GM21360 (cell line): Measurements from ENCODE around the gene IRAK1.

ENCODE experiments used
- ATAC-seq: cut with Tn5 transposase; IDR thresholded peaks from one replicate; pipeline ENCODE4 v1.9.1; 2021; ENCODE audit warnings: mild to moderate bottlenecking, moderate library complexity; ENCODE audit not compliant: unreplicated experiment

IRAK1 gene

GRCh38 chrX:154022108-154022507 is 2.4 kb upstream of the IRAK1 start:
- no peak for ATAC-seq

GRCh38 chrX:154021131-154021611 is 1.5 kb upstream of the IRAK1 start:
- ATAC-seq = no peak

- ATAC-seq = no peak
These were observed 924 bp upstream of the IRAK1 start for GRCh38 chrX:154020536-154021115.

GRCh38 chrX:154019061-154019621 is 561 bp downstream of the IRAK1 start:
- ATAC-seq = peak; percentile 3

GRCh38 chrX:154018518-154019060 is 1.1 kb downstream of the IRAK1 start:
- no peak for ATAC-seq

- ATAC-seq = no peak
These were observed 1.8 kb downstream of the IRAK1 start for GRCh38 chrX:154017766-154018517.

- ATAC-seq = no peak
These were observed 3.2 kb downstream of the IRAK1 start for GRCh38 chrX:154016366-154017076.

- no peak for ATAC-seq
These were observed 4.0 kb downstream of the IRAK1 start for GRCh38 chrX:154015581-154016264.

- ATAC-seq = no peak
These were observed 5.0 kb downstream of the IRAK1 start for GRCh38 chrX:154014429-154015380.

GRCh38 chrX:154013614-154014360 is 5.9 kb downstream of the IRAK1 start:
- ATAC-seq = no peak

GRCh38 chrX:154013001-154013421 is 6.7 kb downstream of the IRAK1 start:
- ATAC-seq = no peak

GRCh38 chrX:154012336-154012991 is 7.2 kb downstream of the IRAK1 start:
- no peak for ATAC-seq

GRCh38 chrX:154011376-154012335 is 8.0 kb downstream of the IRAK1 start:
- ATAC-seq = no peak

GRCh38 chrX:154010330-154011087 is 9.2 kb downstream of the IRAK1 start:
- ATAC-seq = no peak

- ATAC-seq = no peak
These were observed 11.2 kb downstream of the IRAK1 start for GRCh38 chrX:154008521-154008920.

- ATAC-seq = no peak
These were observed 12.8 kb downstream of the IRAK1 start for GRCh38 chrX:154006947-154007346.
